Measurements from ENCODE around the gene HSPG2. TPM values are rescaled to one million over a fixed set of nuclear protein-coding genes. Genes with fewer than 3 reads are reported as not detected.
"Not testable (repeated sequence)": the region's sequence is repeated elsewhere in the genome, so short reads cannot be mapped to it uniquely, and the experiment has no call there.

Gene HSPG2
- total and polyA plus RNA-seq, 8 donors = 50.4 to 164 (median 63.9) TPM

DNA sequence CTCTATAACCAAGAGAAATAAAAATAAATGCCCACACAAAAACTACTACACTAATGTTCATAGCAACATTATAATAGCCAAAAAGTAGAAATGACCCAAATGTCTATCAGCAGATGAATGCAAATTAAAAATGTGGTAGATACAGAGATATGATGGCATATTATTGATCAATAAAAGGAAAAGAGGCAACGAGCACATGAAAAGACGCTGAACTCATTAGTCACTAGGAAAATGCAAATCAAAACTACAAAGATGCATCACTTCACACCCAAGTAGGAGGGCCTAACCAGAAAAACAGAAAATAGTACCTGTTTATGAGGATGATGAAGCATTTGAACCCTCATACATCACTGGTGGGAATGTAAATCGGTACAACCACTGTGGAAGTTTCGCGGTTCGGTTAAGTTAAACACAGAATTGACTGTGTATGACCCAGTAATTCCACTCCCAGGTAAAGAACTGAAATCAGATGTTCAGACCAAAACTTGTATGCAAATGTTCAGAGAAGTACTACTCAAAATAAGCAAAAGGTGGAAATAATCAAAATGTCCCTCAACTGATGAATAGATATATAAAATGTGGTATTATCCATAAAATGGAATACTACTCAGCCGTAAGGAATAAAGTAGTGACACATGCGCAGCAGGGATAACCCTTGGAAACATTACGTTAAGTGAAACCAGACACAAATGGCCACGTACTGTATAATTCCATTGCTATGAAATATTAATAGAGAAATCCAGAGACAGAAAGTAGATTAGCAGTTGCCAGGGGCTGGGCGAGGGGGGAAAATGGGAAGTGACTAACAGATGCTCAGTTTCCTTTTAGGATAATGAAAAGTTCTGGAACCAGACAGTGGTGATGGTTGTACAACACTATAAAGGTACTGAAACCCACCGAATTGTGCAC, 157.2 kb downstream of the HSPG2 start:
- TF ChIP-seq, protein P1, sequence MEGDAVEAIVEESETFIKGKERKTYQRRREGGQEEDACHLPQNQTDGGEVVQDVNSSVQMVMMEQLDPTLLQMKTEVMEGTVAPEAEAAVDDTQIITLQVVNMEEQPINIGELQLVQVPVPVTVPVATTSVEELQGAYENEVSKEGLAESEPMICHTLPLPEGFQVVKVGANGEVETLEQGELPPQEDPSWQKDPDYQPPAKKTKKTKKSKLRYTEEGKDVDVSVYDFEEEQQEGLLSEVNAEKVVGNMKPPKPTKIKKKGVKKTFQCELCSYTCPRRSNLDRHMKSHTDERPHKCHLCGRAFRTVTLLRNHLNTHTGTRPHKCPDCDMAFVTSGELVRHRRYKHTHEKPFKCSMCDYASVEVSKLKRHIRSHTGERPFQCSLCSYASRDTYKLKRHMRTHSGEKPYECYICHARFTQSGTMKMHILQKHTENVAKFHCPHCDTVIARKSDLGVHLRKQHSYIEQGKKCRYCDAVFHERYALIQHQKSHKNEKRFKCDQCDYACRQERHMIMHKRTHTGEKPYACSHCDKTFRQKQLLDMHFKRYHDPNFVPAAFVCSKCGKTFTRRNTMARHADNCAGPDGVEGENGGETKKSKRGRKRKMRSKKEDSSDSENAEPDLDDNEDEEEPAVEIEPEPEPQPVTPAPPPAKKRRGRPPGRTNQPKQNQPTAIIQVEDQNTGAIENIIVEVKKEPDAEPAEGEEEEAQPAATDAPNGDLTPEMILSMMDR (IDR thresholded peaks at IDR 0.05) = no peak
- no peak overlapping the region for H3K27ac ChIP-seq
- WGBS, 2 donors = 73 to 80% methylated on average over 12 of the region's 12 CpGs
- no peaks in the 10 kb centered on the region for H3K27me3 ChIP-seq
- no peak overlapping the region for H3K4me3 ChIP-seq
- H3K9me3 ChIP-seq = no peaks in the 10 kb centered on the region
- intact Hi-C loops (cut with DNase I) = loop anchor here in 1 of 3 donors (10.0 kb wide), 1 partner anchor 185 kb away; no protein-coding TSS in a partner anchor
- H3K4me1 ChIP-seq = peaks cover 0 to 10% (median 5%) of the 10 kb centered on the region in 3 donors
- H3K36me3 ChIP-seq = no peaks in the 10 kb centered on the region
- ATAC-seq (no peak), FAIRE-seq (no peak), DNase-seq (no peak)

DNA sequence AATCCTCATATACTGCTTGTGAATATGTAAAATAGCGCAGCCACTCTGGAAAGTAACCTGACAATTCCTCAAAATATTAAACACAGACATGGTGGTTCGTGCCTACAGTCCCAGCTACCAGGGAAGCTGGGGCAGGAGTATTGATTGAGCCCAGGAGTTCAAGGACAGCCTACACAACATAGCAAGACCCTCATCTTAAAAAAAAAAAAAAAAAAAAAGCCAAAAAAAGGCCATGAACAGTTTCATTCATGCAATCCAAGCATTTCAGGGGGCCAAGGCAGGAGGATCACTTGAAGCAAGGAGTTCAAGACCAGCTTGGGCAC, 158.7 kb downstream of the HSPG2 start:
- ATAC-seq (no peak), FAIRE-seq (no peak), DNase-seq (no peak)
- TF ChIP-seq, protein P1 (IDR thresholded peaks at IDR 0.05) = no peak
- intact Hi-C loops (cut with DNase I) = no loop called here
- WGBS, 2 donors = 77 to 83% methylated on average over 2 of the region's 2 CpGs
- H3K27me3 ChIP-seq = no peaks in the 10 kb centered on the region
- H3K27ac ChIP-seq = no peak overlapping the region
- H3K36me3 ChIP-seq = no peaks in the 10 kb centered on the region
- peaks cover 0 to 10% (median 5%) of the 10 kb centered on the region in 3 donors for H3K4me1 ChIP-seq
- no peaks in the 10 kb centered on the region for H3K9me3 ChIP-seq
- no peak overlapping the region for H3K4me3 ChIP-seq

DNA sequence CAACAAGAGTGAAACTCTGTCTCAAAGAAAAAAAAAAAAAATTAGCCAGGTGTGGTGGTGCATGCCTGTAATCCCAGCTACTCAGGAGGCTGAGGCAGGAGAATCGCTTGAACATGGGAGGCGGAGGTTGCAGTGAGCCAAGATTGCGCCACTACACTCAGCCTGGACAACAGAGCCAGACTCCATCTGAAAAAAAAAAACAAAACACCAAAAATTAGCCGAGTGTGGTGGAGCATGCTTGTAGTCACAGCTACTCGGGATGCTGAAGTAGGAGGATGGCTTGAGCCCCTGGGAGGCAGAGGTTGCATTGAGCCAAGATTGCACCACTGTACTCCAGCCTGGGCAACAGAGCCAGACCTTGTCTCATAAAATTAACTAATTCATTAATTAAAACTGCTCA, 160.2 kb downstream of the HSPG2 start:
- H3K27me3 ChIP-seq; H3K36me3 ChIP-seq; DNase-seq; H3K27ac ChIP-seq; ATAC-seq; intact Hi-C loops (cut with DNase I); H3K9me3 ChIP-seq; H3K4me3 ChIP-seq; FAIRE-seq: not testable (repeated sequence)
- peaks cover 0 to 10% (median 5%) of the 10 kb centered on the region in 3 donors for H3K4me1 ChIP-seq
- WGBS, 2 donors = 80 to 87% methylated on average over 5 of the region's 5 CpGs

DNA sequence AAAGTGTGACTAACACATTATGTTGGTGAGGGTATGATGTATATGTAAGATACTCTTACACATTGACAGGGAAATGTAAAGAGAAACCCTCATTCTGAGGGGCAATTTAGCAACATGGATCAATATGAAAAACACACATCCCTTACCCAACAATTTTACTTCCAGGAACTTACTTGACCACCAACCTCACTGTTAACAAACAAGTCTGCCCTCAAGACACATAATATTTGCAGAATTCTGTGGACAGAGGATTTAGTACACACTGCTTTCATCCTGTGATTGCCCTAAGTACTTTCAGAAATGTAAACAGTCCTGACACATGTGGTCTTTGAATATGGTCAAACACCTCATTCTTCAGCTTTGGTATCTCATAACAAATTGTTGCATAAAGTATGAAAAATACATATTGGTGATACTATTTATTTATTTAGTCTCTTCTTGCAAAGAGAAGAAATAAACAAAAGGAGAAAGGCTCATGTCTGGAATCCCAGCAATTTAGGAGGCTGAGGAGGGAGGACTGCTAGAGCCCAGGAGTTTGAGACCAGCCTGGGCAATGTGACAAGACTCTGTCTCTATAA, 161.0 kb downstream of the HSPG2 start:
- H3K27ac ChIP-seq = no peak overlapping the region
- no peak for ATAC-seq
- no peak for FAIRE-seq
- no peaks in the 10 kb centered on the region for H3K9me3 ChIP-seq
- no peak overlapping the region for H3K4me3 ChIP-seq
- H3K36me3 ChIP-seq = no peaks in the 10 kb centered on the region
- TF ChIP-seq, protein P1 (IDR thresholded peaks at IDR 0.05) = no peak
- H3K4me1 ChIP-seq = peaks cover 0 to 7% (median 2%) of the 10 kb centered on the region in 3 donors
- intact Hi-C loops (cut with DNase I) = no loop called here
- H3K27me3 ChIP-seq = no peaks in the 10 kb centered on the region
- DNase-seq = no peak

DNA sequence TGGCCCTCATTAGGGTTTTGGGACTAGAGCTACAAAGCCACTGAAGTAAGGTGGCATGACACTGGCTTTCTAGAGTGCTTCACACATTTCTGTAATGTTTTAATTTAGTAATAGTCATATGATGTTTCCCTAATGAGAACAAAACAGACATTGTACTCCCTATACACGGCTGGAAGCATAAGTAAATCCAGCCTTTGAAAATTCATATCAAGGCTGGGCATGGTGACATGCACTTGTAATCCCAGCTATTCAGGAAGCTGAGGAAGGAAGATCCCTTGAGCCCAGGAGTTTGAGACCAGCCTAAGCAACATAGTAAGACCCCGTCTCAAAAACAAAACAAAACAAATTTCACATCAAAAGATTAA, 161.6 kb downstream of the HSPG2 start:
- intact Hi-C loops (cut with DNase I) = no loop called here
- Histone ChIP-seq H3K4me3 (no peak overlapping the region), H3K9me3 (no peaks in the 10 kb centered on the region), H3K27ac (no peak overlapping the region), H3K36me3 (no peaks in the 10 kb centered on the region), H3K4me1 (peaks cover 0 to 6% (median 0%) of the 10 kb centered on the region in 3 donors), H3K27me3 (no peaks in the 10 kb centered on the region)
- no peak for FAIRE-seq
- TF ChIP-seq, protein P1 (IDR thresholded peaks at IDR 0.05) = no peak
- 56% methylated on average over 2 of the region's 2 CpGs for WGBS, 2 donors
- no peak for DNase-seq
- ATAC-seq = no peak

All from pancreas (tissue), 10 donors.